Stomach (tissue), 9 donors: ENCODE data around the gene MAP2K2. TPM values are rescaled to one million over a fixed set of nuclear protein-coding genes. Genes with fewer than 3 reads are reported as not detected.
"Not testable (repeated sequence)": the region's sequence is repeated elsewhere in the genome, so short reads cannot be mapped to it uniquely, and the experiment has no call there.

Experiments
- DNase-seq, 2 donors: peaks; one replicate each; pipeline versions ENCODE4 v3.0.0 to v3.0.0-alpha.2; 2013 to 2019
- H3K27ac ChIP-seq, 5 donors: fragments of 200-600 bp in 4 of 5; sonication (generic) in 4 of 5; one replicate each; pipeline ENCODE4 v1.5.1; 2013 to 2019; ENCODE audit warnings: mild to moderate bottlenecking in 1 of 5, moderate library complexity in 1 of 5
- H3K27me3 ChIP-seq, 3 donors: fragments of 200-600 bp; sonication (generic); one replicate each; pipeline ENCODE4 v1.5.1; 2017 to 2019; ENCODE audit warnings: mixed run types in 1 of 3
- H3K36me3 ChIP-seq, 4 donors: fragments of 200-600 bp; sonication (generic); 1 replicate in 3 of 4; 2 replicates in 1 of 4; pipeline ENCODE4 v1.5.1; 2016 to 2019
- H3K4me1 ChIP-seq, 4 donors: fragments of 200-600 bp; sonication (generic); one replicate each; pipeline ENCODE4 v1.5.1; 2016 to 2019
- H3K4me3 ChIP-seq, 4 donors: fragments of 200-600 bp; sonication (generic) in 3 of 4; one replicate each; pipeline ENCODE4 v1.5.1; 2016 to 2019; ENCODE audit warnings: mild to moderate bottlenecking in 1 of 4
- H3K9me3 ChIP-seq, 4 donors: fragments of 200-600 bp; sonication (generic); one replicate each; pipeline ENCODE4 v1.5.1; 2016 to 2019
- EP300 ChIP-seq: sonication (generic); formaldehyde crosslinking; IDR thresholded peaks from one replicate; pipeline ENCODE4 v1.6.1; 2017; ENCODE audit warnings: antibody characterized with exemption
- POLR2A ChIP-seq, 4 donors: fragments of 450-650 bp; IDR thresholded peaks; one replicate each; pipeline ENCODE4 v1.6.1; 2016; ENCODE audit warnings: antibody characterized with exemption in 4 of 4, control low read depth in 2 of 4, mild to moderate bottlenecking in 1 of 4, moderate library complexity in 1 of 4
- POLR2AphosphoS5 ChIP-seq, 3 donors: sonication (generic); formaldehyde crosslinking; IDR thresholded peaks; one replicate each; pipeline ENCODE4 v1.6.1; 2016; ENCODE audit warnings: antibody characterized with exemption in 3 of 3
- WGBS, 5 donors: extraction: QIAGEN DNeasy Blood & Tissue Kit in 3 of 5; methylation state at CpG; one replicate each; pipeline versions ENCODE4 v1.1.5 to v1.1.7; 2013 to 2018; 5-methylcytosine and 5-hydroxymethylcytosine counted together
- intact Hi-C: fragments of 100-400 bp; cut with DNase I; formaldehyde crosslinking; loops from one replicate; pipeline ENCODE4 v1.15.1; 2023; ENCODE audit warnings: low total_unique reads
- polyA plus RNA-seq, 3 donors: library from polyadenylated mRNA; stranded (reverse); fragments of 200-250 nt; gene quantifications; one replicate each; pipeline ENCODE4 v1.2.3, GENCODE V29; 2013
- total RNA-seq, 5 donors: library from RNA; depleted of rRNA; stranded (reverse); fragments of >200 nt; gene quantifications; one replicate each; pipeline versions ENCODE4 v1.1.0 to v1.2.3, GENCODE V29; 2014 to 2016
- TF ChIP-seq, protein P1 (sequence below), 7 experiments: fragments of 450-650 bp in 4 of 7; fragments of 200-600 bp in 3 of 7; sonication (generic) in 3 of 7; IDR thresholded peaks; one replicate each; pipeline ENCODE4 v1.5.1; 2016 to 2019; ENCODE audit warnings: antibody characterized with exemption in 7 of 7, control low read depth in 2 of 7, mild to moderate bottlenecking in 1 of 7
- donor health status: healthy with polysubstance abuse.
- donor health status: Bipolar disorder and iron deficiency.
- donor health status: healthy.

Gene MAP2K2
- total and polyA plus RNA-seq, 8 donors = 53.4 to 447 (median 116) TPM

DNA sequence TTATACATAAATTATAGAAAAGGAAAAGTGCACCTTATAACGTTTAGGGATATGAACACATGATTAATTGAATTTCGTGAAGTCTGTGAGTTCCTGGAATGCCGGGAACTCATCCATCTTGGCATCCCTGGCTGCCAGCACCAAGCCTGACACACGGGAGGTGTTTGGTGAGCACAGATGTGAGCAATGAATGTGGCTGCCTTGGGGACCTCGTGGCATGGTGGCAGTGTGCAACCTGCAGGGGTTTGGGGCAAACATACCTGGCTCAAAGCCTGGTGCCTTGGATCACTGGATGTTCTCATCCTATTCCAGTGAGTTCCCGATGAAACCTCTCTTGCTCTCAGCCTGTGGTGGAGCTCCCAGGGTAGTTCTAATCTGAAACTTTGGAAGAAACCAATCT, 10.4 kb upstream of the MAP2K2 start:
- TF ChIP-seq EP300 (no peak), POLR2AphosphoS5 (IDR thresholded peaks at IDR 0.05) (no peak), POLR2A (IDR thresholded peaks at IDR 0.05) (no peak)
- TF ChIP-seq, protein P1, sequence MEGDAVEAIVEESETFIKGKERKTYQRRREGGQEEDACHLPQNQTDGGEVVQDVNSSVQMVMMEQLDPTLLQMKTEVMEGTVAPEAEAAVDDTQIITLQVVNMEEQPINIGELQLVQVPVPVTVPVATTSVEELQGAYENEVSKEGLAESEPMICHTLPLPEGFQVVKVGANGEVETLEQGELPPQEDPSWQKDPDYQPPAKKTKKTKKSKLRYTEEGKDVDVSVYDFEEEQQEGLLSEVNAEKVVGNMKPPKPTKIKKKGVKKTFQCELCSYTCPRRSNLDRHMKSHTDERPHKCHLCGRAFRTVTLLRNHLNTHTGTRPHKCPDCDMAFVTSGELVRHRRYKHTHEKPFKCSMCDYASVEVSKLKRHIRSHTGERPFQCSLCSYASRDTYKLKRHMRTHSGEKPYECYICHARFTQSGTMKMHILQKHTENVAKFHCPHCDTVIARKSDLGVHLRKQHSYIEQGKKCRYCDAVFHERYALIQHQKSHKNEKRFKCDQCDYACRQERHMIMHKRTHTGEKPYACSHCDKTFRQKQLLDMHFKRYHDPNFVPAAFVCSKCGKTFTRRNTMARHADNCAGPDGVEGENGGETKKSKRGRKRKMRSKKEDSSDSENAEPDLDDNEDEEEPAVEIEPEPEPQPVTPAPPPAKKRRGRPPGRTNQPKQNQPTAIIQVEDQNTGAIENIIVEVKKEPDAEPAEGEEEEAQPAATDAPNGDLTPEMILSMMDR (IDR thresholded peaks at IDR 0.05) = no peak
- no peak overlapping the region for H3K4me3 ChIP-seq
- intact Hi-C loops = no loop called here
- H3K27ac ChIP-seq = no peak overlapping the region
- H3K9me3 ChIP-seq = no peaks in the 10 kb centered on the region
- DNase-seq = no peak
- WGBS, 5 donors = 25 to 39% (median 33%) methylated on average over 5 to 6 of the region's 6 CpGs
- peaks cover 0 to 11% (median 0%) of the 10 kb centered on the region in 4 donors for H3K4me1 ChIP-seq
- H3K27me3 ChIP-seq = peaks cover 0 to 30% (median 0%) of the 10 kb centered on the region in 3 donors
- H3K36me3 ChIP-seq = no peaks in the 10 kb centered on the region

DNA sequence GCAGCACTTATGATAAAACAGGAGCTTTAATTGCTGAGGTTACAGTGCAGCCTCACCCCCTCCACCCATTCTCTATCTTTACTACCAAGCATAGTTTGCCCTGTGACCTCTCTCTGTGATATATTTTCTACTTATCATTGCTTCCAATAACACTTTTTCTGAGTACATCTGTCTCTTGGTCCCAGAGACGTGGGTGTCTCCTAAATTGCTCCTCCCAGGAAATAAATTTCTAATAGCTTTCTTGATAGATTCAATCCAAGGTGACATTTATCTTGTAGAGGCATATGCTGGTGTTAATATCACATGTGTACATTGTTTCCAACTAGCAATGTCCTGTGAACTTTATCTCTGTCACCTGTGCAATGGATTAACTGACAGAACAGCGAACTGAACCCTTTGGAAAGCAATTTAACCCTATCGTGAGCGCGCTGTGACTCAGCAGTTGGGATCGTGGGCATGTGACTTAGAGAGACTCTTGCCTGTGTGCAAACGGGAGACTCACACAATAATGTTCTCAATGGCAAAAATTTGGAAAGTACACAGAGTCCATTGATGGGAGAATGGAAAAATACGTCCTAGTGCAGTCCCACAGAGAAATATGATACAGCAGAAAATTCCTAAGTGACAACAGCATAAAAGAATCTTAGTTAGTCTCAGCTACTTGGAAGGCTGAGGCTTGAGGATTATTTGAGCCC, 7.0 kb upstream of the MAP2K2 start:
- DNase-seq = no peak
- Histone ChIP-seq H3K27me3 (peaks cover 0 to 30% (median 0%) of the 10 kb centered on the region in 3 donors), H3K27ac (no peak overlapping the region), H3K4me3 (no peak overlapping the region), H3K9me3 (no peaks in the 10 kb centered on the region), H3K36me3 (no peaks in the 10 kb centered on the region), H3K4me1 (peaks cover 0 to 11% (median 0%) of the 10 kb centered on the region in 4 donors)
- TF ChIP-seq POLR2AphosphoS5 (IDR thresholded peaks at IDR 0.05) = no peak
- TF ChIP-seq, protein P1 (IDR thresholded peaks at IDR 0.05) = no peak
- TF ChIP-seq POLR2A (IDR thresholded peaks at IDR 0.05) = no peak
- TF ChIP-seq EP300 = no peak
- WGBS, 5 donors = 20 to 34% (median 22%) methylated on average over 8 of the region's 8 CpGs
- intact Hi-C loops = no loop called here

DNA sequence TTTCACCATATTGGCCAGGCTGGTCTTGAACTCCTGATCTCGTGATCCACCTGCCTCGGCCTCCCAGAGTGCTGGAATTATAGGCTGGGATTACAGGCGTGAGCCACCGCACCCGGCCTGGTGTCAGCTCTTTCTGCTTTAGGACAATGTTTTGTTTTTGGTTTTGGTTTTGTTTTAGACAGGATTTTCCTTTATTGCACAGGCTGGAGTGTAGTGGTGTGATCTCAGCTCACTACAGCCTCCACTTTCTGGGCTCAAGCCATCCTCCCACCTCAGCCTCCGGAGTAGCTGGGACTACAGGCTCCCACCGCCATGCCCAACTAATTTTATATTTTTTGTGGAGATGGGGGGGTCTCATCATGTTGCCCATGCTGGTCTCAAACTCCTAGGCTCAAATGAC, 5.1 kb upstream of the MAP2K2 start:
- intact Hi-C loops, DNase-seq, H3K9me3 ChIP-seq, H3K36me3 ChIP-seq, H3K27ac ChIP-seq, H3K4me3 ChIP-seq: not testable (repeated sequence)
- peaks cover 6 to 19% (median 7%) of the 10 kb centered on the region in 4 donors for H3K4me1 ChIP-seq
- 81 to 91% (median 88%) methylated on average over 7 of the region's 7 CpGs for WGBS, 5 donors
- peaks cover 0 to 30% (median 0%) of the 10 kb centered on the region in 3 donors for H3K27me3 ChIP-seq

DNA sequence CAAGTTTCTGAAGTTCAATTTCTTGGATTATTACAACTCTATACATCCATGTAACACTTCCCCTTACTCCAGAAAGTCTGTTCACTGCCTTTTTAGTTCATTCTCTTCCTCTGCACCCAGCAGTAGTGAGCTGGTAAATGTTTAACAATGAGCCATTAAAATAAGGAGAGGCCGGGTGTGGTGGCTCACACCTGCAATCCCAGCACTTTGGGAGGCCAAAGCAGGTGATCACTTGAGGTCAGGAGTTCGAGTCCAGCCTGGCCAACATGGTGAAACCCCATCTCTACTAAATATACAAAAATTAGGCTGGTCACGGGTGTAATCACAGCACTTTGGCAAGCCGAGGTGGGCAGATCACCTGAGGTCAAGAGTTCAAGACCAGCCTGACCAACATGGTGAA, 3.4 kb upstream of the MAP2K2 start:
- H3K27ac ChIP-seq, H3K9me3 ChIP-seq, DNase-seq, H3K4me3 ChIP-seq, H3K36me3 ChIP-seq, intact Hi-C loops: not testable (repeated sequence)
- Histone ChIP-seq H3K27me3 (peaks cover 0 to 20% (median 0%) of the 10 kb centered on the region in 3 donors), H3K4me1 (peaks cover 15 to 29% (median 17%) of the 10 kb centered on the region in 4 donors)
- 67 to 83% (median 75%) methylated on average over 4 of the region's 4 CpGs for WGBS, 5 donors

DNA sequence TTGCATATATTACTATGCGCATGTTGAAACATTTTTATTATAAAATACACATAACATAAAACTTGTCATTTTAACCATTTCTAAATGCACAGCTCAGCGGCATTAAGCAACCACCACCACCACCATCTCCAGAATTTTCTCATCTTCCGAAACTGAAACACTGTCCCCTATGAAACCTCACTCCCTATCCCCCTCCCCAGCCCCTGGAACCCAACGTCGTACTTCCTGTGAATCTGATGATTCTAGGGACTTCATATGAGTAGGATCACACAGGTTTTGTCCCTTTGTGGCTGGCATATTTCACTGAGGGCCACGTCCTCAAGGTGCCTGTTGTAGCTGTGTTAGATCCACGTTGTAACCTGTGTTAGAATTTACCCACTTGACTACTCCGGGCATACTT, 716 bp upstream of the MAP2K2 start:
- intact Hi-C loops = no loop called here
- Histone ChIP-seq H3K4me3 (peak overlapping the region; percentile 87 to 97 (median 88)), H3K27me3 (peaks cover 0 to 3% (median 0%) of the 10 kb centered on the region in 3 donors), H3K27ac (peak overlapping the region in 4 of 5 donors; percentile 77 to 87 (median 82)), H3K9me3 (no peaks in the 10 kb centered on the region), H3K36me3 (peaks cover 0 to 15% (median 5%) of the 10 kb centered on the region in 4 donors), H3K4me1 (peaks cover 15 to 39% (median 36%) of the 10 kb centered on the region in 4 donors)
- no peak for DNase-seq
- WGBS, 5 donors = 51 to 55% (median 54%) methylated on average over 8 of the region's 8 CpGs
- TF ChIP-seq POLR2AphosphoS5 (IDR thresholded peaks at IDR 0.05) (no peak), POLR2A (IDR thresholded peaks at IDR 0.05) (no peak), EP300 (no peak)
- TF ChIP-seq, protein P1 (IDR thresholded peaks at IDR 0.05) = no peak
